MM.1S (cell line): ENCODE measurements around the gene HMGN3.

Source experiments
- CTCF ChIP-seq: fragments of 300-600 bp; sonication (generic); IDR thresholded peaks from 2 replicates; pipeline ENCODE4 v1.5.1; 2016; ENCODE audit warnings: antibody characterized with exemption, low read length, mixed read lengths
- EZH2 ChIP-seq: fragments of 300-600 bp; sonication (generic); optimal IDR thresholded peaks from 2 replicates; pipeline ENCODE3; 2017; ENCODE audit warnings: low read depth, mild to moderate bottlenecking, antibody characterized with exemption, low read length, mixed read lengths
- EZH2phosphoT487 ChIP-seq: fragments of 300-600 bp; sonication (generic); IDR thresholded peaks from 2 replicates; pipeline ENCODE4 v1.6.1; 2018; ENCODE audit warnings: antibody characterized with exemption, low read length

DNA sequence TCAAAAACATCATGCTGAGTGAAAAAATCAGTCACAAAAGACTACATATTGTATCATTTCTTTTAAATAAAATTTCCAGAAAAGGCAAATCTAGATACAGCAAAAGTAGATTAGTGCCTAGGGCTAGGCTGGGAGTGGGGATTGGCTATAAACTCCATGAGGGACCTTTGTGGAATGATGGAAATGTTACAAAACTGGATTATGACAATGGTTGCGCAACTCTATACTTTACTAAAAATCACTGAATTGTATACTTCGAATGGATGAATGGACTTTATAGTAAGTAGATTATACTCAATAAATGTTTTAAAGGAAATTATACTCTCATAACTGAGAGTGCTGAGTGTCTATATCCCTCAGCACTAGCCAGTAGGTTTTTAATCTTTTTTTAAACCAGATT, 4.3 kb downstream of the HMGN3 start:
- no peak for TF ChIP-seq CTCF
- no peak for TF ChIP-seq EZH2
- no peak for TF ChIP-seq EZH2phosphoT487
